HEK293T (cell line): ENCODE results near the gene PTPRD.

Experiments used
- FOXA1 ChIP-seq: fragments of 450-650 bp; IDR thresholded peaks from 2 replicates; pipeline ENCODE4 v1.6.1; 2016; ENCODE audit warnings: mild to moderate bottlenecking
- FOXK2 ChIP-seq: fragments of 450-650 bp; IDR thresholded peaks from 2 replicates; pipeline ENCODE4 v1.6.1; 2016; ENCODE audit warnings: mild to moderate bottlenecking
- SP1 ChIP-seq: fragments of 450-650 bp; IDR thresholded peaks from 2 replicates; pipeline ENCODE4 v1.6.1; 2017
- SUZ12 ChIP-seq: fragments of 450-650 bp; IDR thresholded peaks from 2 replicates; pipeline ENCODE4 v1.6.1; 2016; ENCODE audit warnings: mild to moderate bottlenecking

GRCh38 chr9:8394341-8394740 is 2218.5 kb downstream of the PTPRD start:
- TF ChIP-seq SP1 (no peak), FOXA1 (no peak), FOXK2 (no peak), SUZ12 (no peak)
